OCI-LY3 (cell line): ENCODE data around the gene TANC2.

Source experiments
- H2AFZ ChIP-seq: fragments of 200-600, 300-600 bp; shearing (Covaris generic); 2 replicates; pipeline ENCODE4 v1.6.0; 2014; ENCODE audit warnings: antibody characterized with exemption, low read depth, low read length
- H3K27ac ChIP-seq: fragments of 200-600, 300-600 bp; sonication (generic); 2 replicates; pipeline ENCODE4 v1.5.1; 2014; ENCODE audit warnings: mild to moderate bottlenecking, low read length, moderate library complexity, mixed read lengths
- H3K27me3 ChIP-seq: fragments of 200-600, 300-600 bp; sonication (generic); 2 replicates; pipeline ENCODE4 v1.6.1; 2014; ENCODE audit warnings: low read depth, low read length, mixed read lengths
- H3K36me3 ChIP-seq: fragments of 200-600, 300-600 bp; sonication (generic); replicated peaks from 2 replicates; pipeline ENCODE3; 2014; ENCODE audit warnings: low read depth, low read length, mixed read lengths
- H3K4me1 ChIP-seq: fragments of 300-600, 200-600 bp; sonication (generic); 2 replicates; pipeline ENCODE4 v1.6.1; 2014; ENCODE audit warnings: low read length, mixed read lengths
- H3K4me2 ChIP-seq: fragments of 200-600, 300-600 bp; sonication (generic); 2 replicates; pipeline ENCODE4 v1.6.1; 2014; ENCODE audit warnings: low read length, mixed read lengths
- H3K4me3 ChIP-seq: fragments of 300-600, 200-600 bp; sonication (generic); 2 replicates; pipeline ENCODE4 v1.5.1; 2014; ENCODE audit warnings: antibody characterized with exemption, mild to moderate bottlenecking, low read length, moderate library complexity
- H3K79me2 ChIP-seq: fragments of 300-600, 200-600 bp; shearing (Covaris generic); 2 replicates; pipeline ENCODE4 v1.6.1; 2014; ENCODE audit warnings: mild to moderate bottlenecking, low read length, mixed read lengths
- H3K9ac ChIP-seq: fragments of 300-600, 200-600 bp; shearing (Covaris generic); 2 replicates; pipeline ENCODE4 v1.6.0; 2014; ENCODE audit warnings: mild to moderate bottlenecking, low read length, moderate library complexity
- H3K9me3 ChIP-seq: fragments of 200-600, 300-600 bp; shearing (Covaris generic); 2 replicates; pipeline ENCODE4 v1.6.1; 2014; ENCODE audit warnings: low read length, mixed read lengths; ENCODE audit not compliant: insufficient read depth
- H4K20me1 ChIP-seq: fragments of 200-600, 300-600 bp; sonication (generic); 2 replicates; pipeline ENCODE4 v1.6.1; 2016; ENCODE audit warnings: low read length, mixed read lengths; ENCODE audit not compliant: insufficient read depth
- EZH2phosphoT487 ChIP-seq: fragments of 200-600 bp; shearing (Covaris generic); IDR thresholded peaks from 2 replicates; pipeline ENCODE4 v1.6.1; 2018; ENCODE audit warnings: antibody characterized with exemption, mixed run types, low read depth
- TF ChIP-seq, protein P1 (sequence below): fragments of 200-600, 300-600 bp; sonication (generic); IDR thresholded peaks from 2 replicates; pipeline ENCODE4 v1.5.1; 2014; ENCODE audit warnings: antibody characterized with exemption, low read length, low read depth

The TANC2 gene

DNA sequence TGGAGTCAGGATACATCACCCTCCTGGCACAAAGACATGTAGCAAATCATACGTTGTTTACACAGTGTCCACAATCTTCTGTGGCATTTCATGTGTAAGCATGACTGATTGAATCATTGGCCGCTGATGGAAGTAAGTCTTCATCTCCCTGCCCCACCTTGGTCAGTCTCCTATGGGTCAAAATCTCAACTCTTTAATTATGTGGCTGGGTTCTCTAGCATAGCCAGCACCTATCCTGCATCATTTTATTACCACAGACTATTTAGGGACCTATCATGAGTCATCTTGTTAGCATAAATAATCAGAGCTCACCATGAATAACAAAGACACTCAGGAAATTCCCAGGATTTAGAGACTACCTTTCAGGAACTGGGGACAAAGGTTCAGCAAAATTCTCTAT lies 15.9 kb downstream of the TANC2 start:
- H3K4me1 ChIP-seq, result no peaks in the 10 kb centered on the region
- H3K79me2 ChIP-seq, result no peaks in the 10 kb centered on the region
- TF ChIP-seq, protein P1, sequence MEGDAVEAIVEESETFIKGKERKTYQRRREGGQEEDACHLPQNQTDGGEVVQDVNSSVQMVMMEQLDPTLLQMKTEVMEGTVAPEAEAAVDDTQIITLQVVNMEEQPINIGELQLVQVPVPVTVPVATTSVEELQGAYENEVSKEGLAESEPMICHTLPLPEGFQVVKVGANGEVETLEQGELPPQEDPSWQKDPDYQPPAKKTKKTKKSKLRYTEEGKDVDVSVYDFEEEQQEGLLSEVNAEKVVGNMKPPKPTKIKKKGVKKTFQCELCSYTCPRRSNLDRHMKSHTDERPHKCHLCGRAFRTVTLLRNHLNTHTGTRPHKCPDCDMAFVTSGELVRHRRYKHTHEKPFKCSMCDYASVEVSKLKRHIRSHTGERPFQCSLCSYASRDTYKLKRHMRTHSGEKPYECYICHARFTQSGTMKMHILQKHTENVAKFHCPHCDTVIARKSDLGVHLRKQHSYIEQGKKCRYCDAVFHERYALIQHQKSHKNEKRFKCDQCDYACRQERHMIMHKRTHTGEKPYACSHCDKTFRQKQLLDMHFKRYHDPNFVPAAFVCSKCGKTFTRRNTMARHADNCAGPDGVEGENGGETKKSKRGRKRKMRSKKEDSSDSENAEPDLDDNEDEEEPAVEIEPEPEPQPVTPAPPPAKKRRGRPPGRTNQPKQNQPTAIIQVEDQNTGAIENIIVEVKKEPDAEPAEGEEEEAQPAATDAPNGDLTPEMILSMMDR, result no peak
- TF ChIP-seq EZH2phosphoT487, result no peak
- no peaks in the 10 kb centered on the region for H4K20me1 ChIP-seq
- no peaks in the 10 kb centered on the region for H3K36me3 ChIP-seq
- H3K27me3 ChIP-seq, result no peaks in the 10 kb centered on the region
- no peak overlapping the region for H2AFZ ChIP-seq
- no peak overlapping the region for H3K4me2 ChIP-seq
- no peak overlapping the region for H3K9ac ChIP-seq
- H3K4me3 ChIP-seq, result no peak overlapping the region
- H3K27ac ChIP-seq, result no peak overlapping the region
- H3K9me3 ChIP-seq, result peaks cover 9% of the 10 kb centered on the region; the same call in 1 of the 2 replicates

DNA sequence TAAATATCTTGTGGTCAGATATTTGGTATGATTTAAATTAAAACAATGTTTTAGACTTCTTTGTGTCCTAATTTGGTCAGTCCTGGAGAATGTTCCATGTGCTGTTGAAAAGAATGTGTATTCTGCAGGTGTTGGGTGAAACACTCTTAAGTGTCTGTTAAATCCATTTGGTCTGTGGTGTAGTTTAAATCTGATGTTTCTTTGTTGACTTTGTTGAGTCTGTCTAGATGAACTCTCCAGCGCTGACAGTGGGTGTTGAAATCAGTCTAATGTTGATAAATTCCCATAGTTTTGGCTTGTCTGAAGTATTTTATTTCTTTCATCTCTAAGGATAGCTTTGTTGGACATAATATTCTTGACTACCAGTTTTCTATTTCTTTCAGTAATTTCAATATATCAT lies 18.8 kb downstream of the TANC2 start:
- H3K9ac ChIP-seq, result no peak overlapping the region
- H3K27me3 ChIP-seq, result no peaks in the 10 kb centered on the region
- H3K27ac ChIP-seq, result no peak overlapping the region
- no peaks in the 10 kb centered on the region for H3K36me3 ChIP-seq
- no peak overlapping the region for H3K4me3 ChIP-seq
- peaks cover 6% of the 10 kb centered on the region; the same call in 1 of the 2 replicates for H3K9me3 ChIP-seq
- H3K4me1 ChIP-seq, result no peaks in the 10 kb centered on the region
- no peak overlapping the region for H2AFZ ChIP-seq
- H4K20me1 ChIP-seq, result no peaks in the 10 kb centered on the region
- no peak for TF ChIP-seq EZH2phosphoT487
- TF ChIP-seq, protein P1, result no peak
- H3K4me2 ChIP-seq, result no peak overlapping the region
- no peaks in the 10 kb centered on the region for H3K79me2 ChIP-seq

DNA sequence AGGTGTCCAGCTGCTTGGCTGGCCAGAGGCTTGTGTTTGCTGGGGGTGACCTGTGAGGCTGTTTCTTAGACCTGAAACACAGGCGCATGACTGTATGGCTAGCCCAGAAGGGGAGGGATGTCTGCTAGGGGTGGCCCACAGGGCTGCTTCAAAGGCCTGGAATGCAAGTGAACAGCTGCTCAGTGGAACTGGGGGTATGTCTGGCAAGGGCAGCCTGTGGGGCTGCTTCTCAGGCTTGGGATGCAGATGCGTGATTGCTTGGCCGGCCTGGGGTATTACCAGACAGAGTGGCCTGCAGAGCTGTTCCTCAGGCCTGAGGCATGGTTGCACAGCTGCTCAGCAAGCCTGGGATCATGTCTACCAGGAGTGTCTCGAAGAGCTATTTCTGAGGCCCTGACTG lies 20.5 kb downstream of the TANC2 start:
- no peaks in the 10 kb centered on the region for H4K20me1 ChIP-seq
- TF ChIP-seq EZH2phosphoT487, result no peak
- TF ChIP-seq, protein P1, result no peak
- no peaks in the 10 kb centered on the region for H3K79me2 ChIP-seq

DNA sequence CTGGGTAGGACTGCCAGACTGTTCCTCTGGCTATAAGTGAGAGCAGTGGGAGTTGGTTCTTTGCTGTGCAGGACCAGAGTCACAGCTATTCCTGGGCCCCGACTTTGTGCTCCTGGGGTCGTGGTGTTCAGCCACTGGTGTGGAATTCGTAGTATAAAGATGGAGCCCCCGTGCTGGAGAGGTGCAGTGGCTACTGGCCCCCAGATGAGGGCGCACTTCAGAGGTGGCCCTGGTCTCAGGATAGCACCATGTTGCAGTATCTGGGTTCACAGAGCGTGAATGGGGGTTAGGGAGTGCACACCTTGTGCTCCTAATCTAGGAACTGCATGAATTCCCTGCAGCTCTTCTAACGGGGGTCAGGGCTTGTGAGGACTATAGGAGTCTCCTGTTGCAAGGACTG lies 21.1 kb downstream of the TANC2 start:
- TF ChIP-seq EZH2phosphoT487, result no peak
- TF ChIP-seq, protein P1, result peak; percentile 19; the same call in 1 of the 2 replicates

More for the DNA sequence above, 20.5 kb downstream of the TANC2 start:
- Histone ChIP-seq H3K4me2 (no peak overlapping the region), H3K4me3 (no peak overlapping the region), H3K27me3 (no peaks in the 10 kb centered on the region), H3K9me3 (peaks cover 6% of the 10 kb centered on the region; the same call in 1 of the 2 replicates), H3K9ac (no peak overlapping the region), H2AFZ (no peak overlapping the region), H3K36me3 (no peaks in the 10 kb centered on the region), H3K27ac (no peak overlapping the region), H3K4me1 (no peaks in the 10 kb centered on the region)

More for the DNA sequence above, 21.1 kb downstream of the TANC2 start:
- no peak overlapping the region for H3K9ac ChIP-seq
- no peaks in the 10 kb centered on the region for H3K79me2 ChIP-seq
- peaks cover 6% of the 10 kb centered on the region; the same call in 1 of the 2 replicates for H3K9me3 ChIP-seq
- no peak overlapping the region for H3K4me2 ChIP-seq
- no peaks in the 10 kb centered on the region for H4K20me1 ChIP-seq
- H3K4me1 ChIP-seq, result no peaks in the 10 kb centered on the region
- H3K4me3 ChIP-seq, result no peak overlapping the region
- no peaks in the 10 kb centered on the region for H3K27me3 ChIP-seq
- H3K27ac ChIP-seq, result no peak overlapping the region
- H2AFZ ChIP-seq, result no peak overlapping the region
- no peaks in the 10 kb centered on the region for H3K36me3 ChIP-seq
